SU-DHL-6 (cell line): ENCODE results near the gene IGSF8.

Experiments used
- EZH2phosphoT487 ChIP-seq: fragments of 200-600 bp; sonication (generic), shearing (Covaris generic); conservative IDR thresholded peaks from 2 replicates; pipeline ENCODE4 v1.6.1; 2018; ENCODE audit warnings: mild to moderate bottlenecking, antibody characterized with exemption, low read length, moderate library complexity, mixed read lengths
- TF ChIP-seq, protein P1 (sequence below): fragments of 200-600 bp; sonication (generic); IDR thresholded peaks from one replicate; pipeline ENCODE4 v1.5.1; 2017; ENCODE audit warnings: antibody characterized with exemption, mild to moderate bottlenecking, low read length, moderate library complexity; ENCODE audit not compliant: insufficient read depth, poor library complexity, severe bottlenecking

DNA sequence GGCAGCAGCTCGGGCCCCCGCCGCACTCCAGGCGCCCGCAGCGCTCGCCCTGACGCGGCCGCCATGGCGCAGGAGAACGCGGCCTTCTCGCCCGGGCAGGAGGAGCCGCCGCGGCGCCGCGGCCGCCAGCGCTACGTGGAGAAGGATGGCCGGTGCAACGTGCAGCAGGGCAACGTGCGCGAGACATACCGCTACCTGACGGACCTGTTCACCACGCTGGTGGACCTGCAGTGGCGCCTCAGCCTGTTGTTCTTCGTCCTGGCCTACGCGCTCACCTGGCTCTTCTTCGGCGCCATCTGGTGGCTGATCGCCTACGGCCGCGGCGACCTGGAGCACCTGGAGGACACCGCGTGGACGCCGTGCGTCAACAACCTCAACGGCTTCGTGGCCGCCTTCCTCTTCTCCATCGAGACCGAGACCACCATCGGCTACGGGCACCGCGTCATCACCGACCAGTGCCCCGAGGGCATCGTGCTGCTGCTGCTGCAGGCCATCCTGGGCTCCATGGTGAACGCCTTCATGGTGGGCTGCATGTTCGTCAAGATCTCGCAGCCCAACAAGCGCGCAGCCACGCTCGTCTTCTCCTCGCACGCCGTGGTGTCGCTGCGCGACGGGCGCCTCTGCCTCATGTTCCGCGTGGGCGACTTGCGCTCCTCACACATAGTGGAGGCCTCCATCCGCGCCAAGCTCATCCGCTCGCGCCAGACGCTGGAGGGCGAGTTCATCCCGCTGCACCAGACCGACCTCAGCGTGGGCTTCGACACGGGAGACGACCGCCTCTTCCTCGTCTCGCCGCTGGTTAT, 14.2 kb downstream of the IGSF8 start:
- TF ChIP-seq, protein P1, sequence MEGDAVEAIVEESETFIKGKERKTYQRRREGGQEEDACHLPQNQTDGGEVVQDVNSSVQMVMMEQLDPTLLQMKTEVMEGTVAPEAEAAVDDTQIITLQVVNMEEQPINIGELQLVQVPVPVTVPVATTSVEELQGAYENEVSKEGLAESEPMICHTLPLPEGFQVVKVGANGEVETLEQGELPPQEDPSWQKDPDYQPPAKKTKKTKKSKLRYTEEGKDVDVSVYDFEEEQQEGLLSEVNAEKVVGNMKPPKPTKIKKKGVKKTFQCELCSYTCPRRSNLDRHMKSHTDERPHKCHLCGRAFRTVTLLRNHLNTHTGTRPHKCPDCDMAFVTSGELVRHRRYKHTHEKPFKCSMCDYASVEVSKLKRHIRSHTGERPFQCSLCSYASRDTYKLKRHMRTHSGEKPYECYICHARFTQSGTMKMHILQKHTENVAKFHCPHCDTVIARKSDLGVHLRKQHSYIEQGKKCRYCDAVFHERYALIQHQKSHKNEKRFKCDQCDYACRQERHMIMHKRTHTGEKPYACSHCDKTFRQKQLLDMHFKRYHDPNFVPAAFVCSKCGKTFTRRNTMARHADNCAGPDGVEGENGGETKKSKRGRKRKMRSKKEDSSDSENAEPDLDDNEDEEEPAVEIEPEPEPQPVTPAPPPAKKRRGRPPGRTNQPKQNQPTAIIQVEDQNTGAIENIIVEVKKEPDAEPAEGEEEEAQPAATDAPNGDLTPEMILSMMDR = no peak
- TF ChIP-seq EZH2phosphoT487 = no peak
